Brain microvascular endothelial cell (primary cell): Measurements from ENCODE around the gene RAG2.

Source experiments
- DNase-seq: peaks from one replicate; pipeline ENCODE4 v3.0.0-alpha.2; 2020
- H3K27ac ChIP-seq: fragments of 250-450 bp; sonication (Bioruptor Pico); 2 replicates; pipeline ENCODE4 v1.5.1; 2020; ENCODE audit warnings: mild to moderate bottlenecking, moderate library complexity
- H3K27me3 ChIP-seq: fragments of 250-450 bp; sonication (Bioruptor Pico); replicated peaks from 2 replicates; pipeline ENCODE4 v1.5.1; 2020; ENCODE audit warnings: mild to moderate bottlenecking
- H3K36me3 ChIP-seq: fragments of 250-450 bp; sonication (Bioruptor Pico); replicated peaks from 2 replicates; pipeline ENCODE4 v1.5.1; 2020; ENCODE audit warnings: mild to moderate bottlenecking
- H3K4me3 ChIP-seq: 2 replicates; pipeline ENCODE4 v1.5.1; 2011; ENCODE audit warnings: low read depth, mild to moderate bottlenecking, control low read depth, low read length, moderate library complexity
- CTCF ChIP-seq: IDR thresholded peaks from 2 replicates; pipeline ENCODE4 v1.5.1; 2011; ENCODE audit warnings: low read depth, mild to moderate bottlenecking, moderate library complexity, low read length, control low read depth, inconsistent platforms; ENCODE audit errors: missing control alignments
- in situ Hi-C: cut with HindIII; loops from 2 replicates; pipeline ENCODE4 v1.10.0; 2017; ENCODE audit warnings: low sequenced_read_pairs, low pct_ligation_motif_present

Gene RAG2

DNA sequence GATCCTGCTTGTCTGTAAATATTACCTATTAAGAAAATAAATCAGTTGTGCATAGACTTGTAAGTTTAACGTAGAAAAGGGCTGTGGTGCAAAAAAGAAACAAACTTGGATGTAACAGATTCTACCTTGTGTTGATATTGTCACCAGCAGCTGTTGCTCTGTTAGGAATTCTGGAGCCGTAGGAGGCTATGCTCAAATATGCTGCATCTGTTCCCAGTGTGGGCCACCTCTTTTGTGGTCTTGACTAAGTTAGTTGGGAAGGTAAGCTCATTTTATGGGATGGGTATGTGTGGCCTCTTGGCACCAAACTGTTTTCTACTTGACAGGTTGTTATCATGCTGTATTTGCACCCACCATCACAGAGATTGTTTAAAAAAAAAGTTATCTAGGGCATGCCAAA is 29.4 kb upstream of the RAG2 start:
- H3K27me3 ChIP-seq = no peaks in the 10 kb centered on the region
- no peak overlapping the region for H3K4me3 ChIP-seq
- no peak for TF ChIP-seq CTCF
- no peak for DNase-seq
- H3K36me3 ChIP-seq = no peaks in the 10 kb centered on the region
- in situ Hi-C loops = no loop called here
- no peak overlapping the region for H3K27ac ChIP-seq

GRCh38 chr11:36627006-36627405 is 29.0 kb upstream of the RAG2 start:
- in situ Hi-C loops = no loop called here

DNA sequence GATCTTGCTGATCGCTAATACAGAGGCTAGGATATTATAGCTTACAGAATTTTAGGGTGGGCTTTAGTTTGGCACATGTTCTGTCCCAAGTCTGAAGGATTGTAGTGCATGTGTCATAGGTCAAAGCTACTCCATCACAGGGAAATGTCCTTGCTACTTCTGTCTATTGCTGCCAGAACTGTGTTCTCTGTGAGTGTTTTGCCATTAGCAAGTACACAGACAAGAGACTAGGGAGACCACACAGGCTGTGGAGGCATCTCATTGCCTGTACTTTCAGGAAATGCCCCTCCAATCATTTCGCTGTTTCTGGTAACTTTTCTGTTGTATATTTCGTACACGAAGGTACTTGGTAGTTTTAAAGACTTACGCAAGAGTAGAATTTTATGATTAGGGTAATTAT is 25.5 kb upstream of the RAG2 start:
- no peak for DNase-seq
- no peak overlapping the region for H3K4me3 ChIP-seq
- no peaks in the 10 kb centered on the region for H3K27me3 ChIP-seq
- H3K36me3 ChIP-seq = no peaks in the 10 kb centered on the region
- no peak for TF ChIP-seq CTCF
- H3K27ac ChIP-seq = no peak overlapping the region
- in situ Hi-C loops = no loop called here

More at GRCh38 chr11:36627006-36627405, 29.0 kb upstream of the RAG2 start:
- Histone ChIP-seq H3K4me3 (no peak overlapping the region), H3K27me3 (no peaks in the 10 kb centered on the region), H3K36me3 (no peaks in the 10 kb centered on the region), H3K27ac (no peak overlapping the region)
- TF ChIP-seq CTCF = no peak
- no peak for DNase-seq

DNA sequence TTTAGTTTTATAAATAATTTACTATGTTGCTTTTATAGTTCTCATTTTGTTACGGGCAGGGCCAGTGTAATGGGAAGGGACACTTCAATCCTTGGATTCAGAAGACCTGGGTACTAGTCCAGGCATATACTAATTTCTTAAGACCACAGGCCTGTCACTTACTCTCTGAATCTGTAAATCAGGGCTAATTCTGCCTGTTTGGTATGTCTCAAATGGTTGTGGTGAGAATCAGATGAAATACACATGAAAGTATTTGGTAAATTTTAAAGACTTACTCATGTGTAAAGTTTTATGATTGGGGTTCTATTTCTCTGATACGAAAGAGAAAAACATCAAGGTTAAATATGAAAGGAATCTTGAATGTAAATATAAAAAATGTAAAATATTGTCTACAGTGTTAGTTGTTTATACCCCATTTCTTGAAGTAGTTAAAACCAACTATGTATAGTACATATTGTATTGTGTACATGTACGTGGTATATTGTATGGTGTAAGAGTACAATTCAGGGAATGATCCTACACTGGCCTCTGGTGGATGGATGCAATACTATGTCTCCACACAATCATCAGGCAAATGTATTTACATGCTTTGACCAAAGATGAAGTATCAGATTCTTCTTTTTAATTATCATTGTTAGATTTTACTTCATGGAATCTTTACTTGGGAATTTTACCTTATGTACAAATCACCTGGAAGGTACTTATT is 24.5 kb upstream of the RAG2 start:
- Histone ChIP-seq H3K27ac (no peak overlapping the region), H3K27me3 (no peaks in the 10 kb centered on the region), H3K4me3 (no peak overlapping the region), H3K36me3 (no peaks in the 10 kb centered on the region)
- peak; percentile 58 for TF ChIP-seq CTCF
- peak; percentile 18 for DNase-seq
- in situ Hi-C loops = no loop called here

- no peak for DNase-seq
- in situ Hi-C loops = no loop called here
- no peak overlapping the region for H3K27ac ChIP-seq
These were observed 22.2 kb upstream of the RAG2 start for GRCh38 chr11:36620246-36620645.

More at GRCh38 chr11:36620246-36620645, 22.2 kb upstream of the RAG2 start:
- H3K36me3 ChIP-seq = no peaks in the 10 kb centered on the region
- H3K4me3 ChIP-seq = no peak overlapping the region
- H3K27me3 ChIP-seq = no peaks in the 10 kb centered on the region
- TF ChIP-seq CTCF = no peak
